Stomach smooth muscle (tissue), 2 donors: ENCODE data around the gene RGS3.
A peak's percentile ranks its signal among the peaks of the same experiment; 100 is the strongest.

Experiments
- H3K27ac ChIP-seq: one replicate; pipeline ENCODE4 v1.7.0; 2013; ENCODE audit warnings: mild to moderate bottlenecking, low read length, inconsistent platforms
- H3K27me3 ChIP-seq, 2 donors: one replicate each; pipeline ENCODE4 v1.7.0; 2013; ENCODE audit warnings: low read length in 2 of 2; ENCODE audit not compliant: insufficient read depth in 2 of 2, control insufficient read depth in 1 of 2
- H3K36me3 ChIP-seq, 2 donors: one replicate each; pipeline ENCODE4 v1.7.0; 2013; ENCODE audit warnings: low read length in 2 of 2; ENCODE audit not compliant: control insufficient read depth in 2 of 2, insufficient read depth in 2 of 2
- H3K4me1 ChIP-seq: one replicate; pipeline ENCODE4 v1.7.0; 2013; ENCODE audit warnings: low read length; ENCODE audit not compliant: control insufficient read depth, insufficient read depth
- H3K4me3 ChIP-seq, 2 donors: one replicate each; pipeline ENCODE4 v1.7.0; 2013; ENCODE audit warnings: low read length in 2 of 2
- H3K9ac ChIP-seq, 2 donors: one replicate each; pipeline ENCODE4 v1.7.0; 2013; ENCODE audit warnings: low read length in 2 of 2, mild to moderate bottlenecking in 1 of 2
- H3K9me3 ChIP-seq, 2 donors: one replicate each; pipeline ENCODE4 v1.7.0; 2013; ENCODE audit warnings: low read length in 2 of 2; ENCODE audit not compliant: control insufficient read depth in 2 of 2
- donor health status: healthy.
- donor health status: Pancreatic carcinoma.

RGS3 gene

DNA sequence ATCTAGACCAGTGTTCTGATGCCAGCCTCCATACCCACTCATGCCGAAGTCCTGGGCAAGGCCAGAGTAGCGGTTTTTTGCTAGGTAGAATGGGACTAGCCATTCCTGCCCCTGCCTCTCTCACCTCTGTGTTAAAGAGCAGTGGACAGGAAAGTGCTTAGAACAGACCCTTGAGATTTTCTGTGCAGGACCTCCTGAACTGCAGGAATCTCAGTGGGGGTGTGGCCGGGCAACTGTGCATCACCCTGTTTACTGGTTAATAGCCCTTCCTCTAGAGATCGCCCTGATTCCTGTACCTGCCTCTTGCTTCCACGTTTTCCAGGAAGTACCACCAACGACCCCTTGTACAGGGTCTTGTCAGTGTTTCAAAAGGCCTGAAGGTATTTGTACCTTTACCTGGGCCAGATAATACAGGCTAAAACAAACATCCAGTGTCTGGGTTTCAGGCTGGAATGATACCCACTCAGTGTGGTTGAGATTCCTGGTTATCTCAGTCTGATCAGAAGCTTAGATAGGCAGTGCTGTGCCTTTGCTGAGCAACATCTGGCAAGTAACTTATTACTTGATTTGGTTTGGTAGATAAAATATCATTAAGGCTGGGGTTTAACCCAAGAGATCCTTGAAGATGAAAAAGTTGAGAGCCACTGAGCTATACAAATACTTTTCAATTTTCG lies 65.9 kb downstream of the RGS3 start:
- Histone ChIP-seq H3K27ac (peak overlapping the region; percentile 37), H3K4me3 (no peak overlapping the region), H3K4me1 (peaks cover 48% of the 10 kb centered on the region), H3K9ac (no peak overlapping the region), H3K27me3 (no peaks in the 10 kb centered on the region), H3K36me3 (peaks cover 26 to 45% of the 10 kb centered on the region in 2 donors), H3K9me3 (no peaks in the 10 kb centered on the region)

DNA sequence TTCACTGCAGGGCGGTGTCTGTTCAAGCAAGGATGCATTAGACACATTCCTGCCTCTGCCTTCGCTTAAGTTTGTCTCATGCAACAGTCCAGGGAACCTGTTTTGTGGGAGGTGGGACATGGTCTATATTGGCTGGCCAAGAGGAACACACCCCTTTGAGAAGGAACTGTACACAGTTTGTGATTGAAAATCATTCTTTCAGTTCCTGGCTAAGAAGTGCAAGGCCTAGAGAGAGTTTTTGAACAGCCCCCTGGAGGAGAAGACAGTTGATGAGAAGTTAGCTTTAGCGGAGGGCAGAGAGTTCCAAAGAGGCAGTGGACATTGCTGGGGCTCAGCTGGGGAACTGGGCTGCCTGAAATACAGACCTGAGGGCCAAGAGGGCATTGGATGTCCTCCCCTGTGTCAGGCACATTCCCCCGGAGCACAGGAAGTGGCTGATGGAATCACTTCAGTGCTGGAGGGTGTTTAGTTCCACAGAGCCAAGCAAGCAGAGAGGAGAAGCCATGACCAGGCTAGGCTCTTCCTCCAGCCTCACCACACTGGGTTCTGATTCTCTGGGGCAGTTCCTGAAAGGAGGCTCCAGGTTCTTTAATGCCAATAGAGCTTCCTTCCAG lies 66.6 kb downstream of the RGS3 start:
- Histone ChIP-seq H3K4me1 (peaks cover 41% of the 10 kb centered on the region), H3K36me3 (peaks cover 21 to 45% of the 10 kb centered on the region in 2 donors)

DNA sequence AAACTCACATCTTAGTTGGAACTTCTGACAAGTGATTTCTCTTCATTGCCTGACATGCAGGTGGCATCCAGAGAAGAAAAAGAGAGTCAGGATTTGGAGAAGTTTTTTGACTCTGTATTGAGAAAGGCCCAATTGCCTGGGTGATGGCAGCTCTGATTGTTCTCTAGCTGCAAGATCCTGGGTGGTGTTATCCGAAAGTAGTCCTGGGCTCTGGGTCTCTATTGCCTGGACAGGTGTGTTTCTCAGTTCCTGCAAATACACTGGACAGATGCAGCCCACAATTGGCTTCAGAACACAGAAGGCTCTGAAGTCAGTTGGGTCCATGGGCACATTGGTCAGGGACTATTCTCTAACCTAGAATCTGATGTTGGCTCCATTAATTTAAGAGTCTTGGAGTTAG lies 67.4 kb downstream of the RGS3 start:
- no peaks in the 10 kb centered on the region for H3K27me3 ChIP-seq
- H3K4me1 ChIP-seq = peaks cover 40% of the 10 kb centered on the region
- H3K36me3 ChIP-seq = peaks cover 21 to 45% of the 10 kb centered on the region in 2 donors
- H3K27ac ChIP-seq = no peak overlapping the region
- no peaks in the 10 kb centered on the region for H3K9me3 ChIP-seq
- H3K9ac ChIP-seq = no peak overlapping the region
- H3K4me3 ChIP-seq = no peak overlapping the region

More for the DNA sequence above, 66.6 kb downstream of the RGS3 start:
- Histone ChIP-seq H3K27ac (peak overlapping the region; percentile 37), H3K9ac (no peak overlapping the region), H3K9me3 (no peaks in the 10 kb centered on the region), H3K4me3 (no peak overlapping the region), H3K27me3 (no peaks in the 10 kb centered on the region)

DNA sequence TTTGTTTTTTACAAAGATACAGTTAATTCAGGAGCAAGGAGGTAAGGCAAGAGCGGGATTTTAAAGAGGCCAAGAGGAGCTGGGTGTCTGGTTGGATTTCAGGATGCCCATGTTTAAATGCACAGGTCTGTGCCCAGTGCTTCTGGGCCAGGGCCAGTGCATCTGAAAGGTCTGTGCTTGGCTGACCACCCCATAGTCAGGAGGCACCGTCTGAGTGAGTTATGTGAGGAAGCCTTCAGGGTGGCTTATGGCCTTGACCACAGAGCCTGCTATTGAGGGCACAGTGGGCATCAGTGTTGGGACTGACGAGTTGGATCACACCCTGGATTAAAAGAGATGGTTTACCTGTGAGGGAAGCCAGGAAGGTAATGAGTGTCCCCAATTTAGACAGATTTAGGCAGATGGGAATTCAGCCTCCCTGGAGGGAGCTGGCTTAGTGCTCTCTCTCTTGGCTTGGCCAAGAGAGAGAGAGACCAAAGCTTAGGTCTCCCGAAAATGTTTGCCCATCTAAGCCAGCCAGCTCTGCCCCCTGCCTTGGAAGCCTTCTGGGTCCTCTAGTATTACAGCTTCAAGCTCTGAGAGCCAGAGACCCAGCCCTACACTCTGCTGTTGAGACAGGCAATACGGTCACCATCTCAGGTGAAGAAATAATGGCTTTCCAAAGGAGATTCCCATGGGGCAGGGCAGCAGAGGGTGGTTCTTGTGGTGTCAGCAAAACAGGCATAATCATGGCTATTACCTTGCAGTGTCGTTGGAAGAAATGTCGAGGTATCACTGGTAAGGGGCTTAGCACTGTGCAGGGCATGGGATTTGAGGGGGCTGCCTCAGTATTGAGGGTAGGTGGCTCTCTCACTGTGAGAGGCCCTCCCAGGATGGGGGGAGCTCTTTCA lies 68.6 kb downstream of the RGS3 start:
- H3K9me3 ChIP-seq = no peaks in the 10 kb centered on the region
- H3K27ac ChIP-seq = no peak overlapping the region
- H3K9ac ChIP-seq = no peak overlapping the region
- peaks cover 27 to 56% of the 10 kb centered on the region in 2 donors for H3K36me3 ChIP-seq
- H3K4me1 ChIP-seq = peaks cover 38% of the 10 kb centered on the region
- no peak overlapping the region for H3K4me3 ChIP-seq
- H3K27me3 ChIP-seq = no peaks in the 10 kb centered on the region

DNA sequence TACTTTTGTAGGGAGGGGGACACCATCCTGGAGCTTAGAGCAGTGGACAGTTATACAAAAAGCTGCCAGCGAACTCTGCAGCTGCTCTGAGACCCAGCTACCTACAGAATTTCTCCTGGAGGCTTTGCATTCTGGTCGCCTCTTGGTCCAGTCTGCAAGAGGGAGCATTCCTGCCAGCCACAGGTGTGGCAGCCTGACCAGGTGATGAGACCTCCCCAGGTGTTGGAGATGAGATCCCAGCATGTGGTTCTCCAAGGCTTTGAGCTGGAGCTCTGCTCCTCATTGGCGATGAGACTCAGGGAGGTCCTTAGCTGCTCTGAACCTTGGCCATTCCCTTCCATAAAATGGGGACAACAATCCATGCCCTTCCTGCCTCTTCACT lies 69.3 kb downstream of the RGS3 start:
- H3K27ac ChIP-seq = no peak overlapping the region
- no peaks in the 10 kb centered on the region for H3K9me3 ChIP-seq
- no peak overlapping the region for H3K9ac ChIP-seq
- H3K4me1 ChIP-seq = peaks cover 35% of the 10 kb centered on the region
- peaks cover 28 to 56% of the 10 kb centered on the region in 2 donors for H3K36me3 ChIP-seq
- no peaks in the 10 kb centered on the region for H3K27me3 ChIP-seq
- no peak overlapping the region for H3K4me3 ChIP-seq

DNA sequence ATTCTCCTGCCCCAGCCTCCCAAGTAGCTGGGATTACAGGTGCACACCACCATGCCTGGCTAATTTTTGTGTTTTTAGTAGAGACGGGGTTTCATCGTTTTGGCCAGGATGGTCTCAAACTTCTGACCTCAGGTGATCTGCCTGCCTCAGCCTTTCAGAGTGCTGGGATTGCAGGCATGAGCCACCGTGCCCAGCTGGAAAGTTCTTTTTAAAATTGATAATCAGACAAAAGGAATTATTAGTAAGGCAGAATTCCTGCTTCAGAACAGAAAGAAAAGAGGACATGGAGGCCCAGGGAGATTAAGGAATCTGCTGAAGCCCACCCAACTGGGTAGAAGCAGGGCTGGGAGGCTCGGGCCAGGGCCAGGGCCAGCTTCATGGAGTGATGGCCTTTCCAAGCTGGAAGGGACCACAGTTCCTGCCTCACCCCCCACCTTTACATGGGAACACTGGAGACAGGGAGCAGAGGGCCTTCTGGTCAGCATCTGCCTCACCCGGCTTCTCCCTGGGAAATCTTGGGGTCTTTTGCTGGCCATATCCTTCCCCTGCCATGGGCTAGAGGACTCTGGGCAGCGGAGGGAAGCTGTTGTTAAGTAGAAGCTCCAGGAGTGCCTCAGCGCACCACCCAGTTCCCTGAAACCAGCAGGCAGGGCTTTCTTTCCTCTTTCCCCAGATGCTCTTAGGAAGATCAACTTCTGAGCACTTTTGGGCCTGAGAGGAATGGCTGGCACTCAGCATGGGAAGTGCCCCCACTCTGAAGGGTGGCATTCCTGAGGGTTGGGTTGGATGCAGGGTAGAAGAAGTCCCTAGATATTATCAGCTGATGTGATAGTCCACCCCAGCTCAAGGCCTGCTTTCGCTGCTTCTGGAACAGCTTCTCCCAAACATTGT lies 70.1 kb downstream of the RGS3 start:
- H3K4me1 ChIP-seq = peaks cover 31% of the 10 kb centered on the region
- no peak overlapping the region for H3K4me3 ChIP-seq
- H3K36me3 ChIP-seq = peaks cover 21 to 58% of the 10 kb centered on the region in 2 donors
- H3K9ac ChIP-seq = no peak overlapping the region
- H3K27me3 ChIP-seq = no peaks in the 10 kb centered on the region
- H3K27ac ChIP-seq = no peak overlapping the region
- H3K9me3 ChIP-seq = no peaks in the 10 kb centered on the region

DNA sequence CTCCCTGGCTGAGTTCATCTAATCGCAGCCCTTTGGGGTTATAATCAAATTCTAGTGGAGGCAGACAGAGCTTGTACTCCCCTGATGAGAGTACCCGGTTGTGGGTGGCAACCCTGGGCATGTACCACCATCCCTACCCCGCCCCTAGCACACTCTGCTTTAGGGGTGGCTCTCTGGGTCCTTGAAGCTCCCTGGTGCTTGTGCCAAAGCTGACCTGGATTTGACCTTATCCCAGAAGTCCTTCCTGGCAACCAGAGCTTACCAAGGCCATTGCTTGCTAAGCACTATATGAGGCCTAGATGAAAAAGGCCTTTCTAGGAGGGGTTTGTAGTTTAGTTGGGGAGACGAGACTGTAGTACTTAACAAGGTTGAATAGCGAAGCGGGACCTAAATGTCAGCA lies 72.2 kb downstream of the RGS3 start:
- peaks cover 30% of the 10 kb centered on the region for H3K4me1 ChIP-seq
- peaks cover 8 to 47% of the 10 kb centered on the region in 2 donors for H3K36me3 ChIP-seq
- peak overlapping the region; percentile 55 for H3K27ac ChIP-seq
- H3K27me3 ChIP-seq = no peaks in the 10 kb centered on the region
- H3K4me3 ChIP-seq = no peak overlapping the region
- no peak overlapping the region for H3K9ac ChIP-seq
- H3K9me3 ChIP-seq = no peaks in the 10 kb centered on the region

DNA sequence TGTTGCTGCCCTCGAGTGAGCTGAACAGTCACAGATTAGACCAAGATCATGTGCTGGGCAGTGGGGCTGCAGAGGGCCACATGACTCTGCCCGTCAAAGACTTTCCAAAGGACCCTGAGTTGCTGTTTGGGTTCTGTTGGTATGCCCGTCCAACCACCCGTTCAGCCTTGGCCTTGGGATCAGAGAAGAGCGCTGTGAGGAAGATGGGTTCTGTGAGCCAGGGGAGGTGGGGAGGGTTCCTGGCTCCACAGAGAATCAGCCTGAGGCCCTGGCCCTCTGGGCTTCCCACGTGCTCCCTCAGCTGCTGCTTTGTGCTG lies 72.6 kb downstream of the RGS3 start:
- Histone ChIP-seq H3K27me3 (no peaks in the 10 kb centered on the region), H3K9ac (no peak overlapping the region), H3K4me1 (peaks cover 33% of the 10 kb centered on the region), H3K36me3 (peaks cover 9 to 47% of the 10 kb centered on the region in 2 donors), H3K4me3 (no peak overlapping the region), H3K9me3 (no peaks in the 10 kb centered on the region), H3K27ac (peak overlapping the region; percentile 55)

DNA sequence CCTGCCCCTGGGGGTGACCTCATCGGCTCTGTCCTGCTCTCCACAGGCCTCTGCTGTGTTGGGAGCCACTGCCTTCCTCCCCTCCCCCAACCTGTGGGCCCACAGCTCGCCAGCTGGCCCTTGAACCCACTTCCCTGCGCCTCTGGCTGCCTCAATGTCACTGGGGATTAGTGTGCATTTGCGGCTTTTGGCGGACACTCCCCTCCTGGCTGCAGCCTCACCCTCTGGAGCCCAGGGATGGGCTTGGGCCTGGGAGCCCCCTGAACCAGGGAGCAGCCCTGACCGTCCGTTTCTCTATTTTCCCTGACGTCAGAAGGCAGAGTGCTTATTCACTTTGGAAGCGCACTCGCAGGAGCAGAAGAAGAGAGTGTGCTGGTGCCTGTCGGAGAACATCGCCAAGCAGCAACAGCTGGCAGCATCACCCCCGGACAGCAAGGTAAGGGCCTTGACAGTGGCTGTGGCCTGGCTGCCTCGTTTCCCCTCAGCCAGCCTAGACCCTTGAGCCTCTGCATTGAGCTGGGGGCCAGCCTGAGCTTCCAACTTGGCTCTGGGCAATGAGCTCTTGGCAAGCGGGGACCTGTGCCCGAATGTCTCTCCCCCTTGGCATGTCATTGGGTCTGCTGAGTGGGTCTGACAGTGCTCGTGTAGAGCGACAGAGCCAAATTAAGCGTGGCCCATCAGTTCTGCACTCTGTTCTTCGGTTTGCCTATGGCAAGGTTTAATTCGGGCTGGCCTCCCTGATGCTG lies 73.1 kb downstream of the RGS3 start:
- Histone ChIP-seq H3K9ac (no peak overlapping the region), H3K27ac (peak overlapping the region; percentile 55), H3K9me3 (no peaks in the 10 kb centered on the region), H3K4me1 (peaks cover 33% of the 10 kb centered on the region), H3K36me3 (peaks cover 14 to 50% of the 10 kb centered on the region in 2 donors), H3K27me3 (no peaks in the 10 kb centered on the region), H3K4me3 (no peak overlapping the region)
